ENCODE results near the gene ULK3. TPM values are rescaled to one million over a fixed set of nuclear protein-coding genes. Genes with fewer than 3 reads are reported as not detected.

The ULK3 gene
- total RNA-seq, 2 experiments from 2014 or later = 59.9 to 60.4 TPM

DNA sequence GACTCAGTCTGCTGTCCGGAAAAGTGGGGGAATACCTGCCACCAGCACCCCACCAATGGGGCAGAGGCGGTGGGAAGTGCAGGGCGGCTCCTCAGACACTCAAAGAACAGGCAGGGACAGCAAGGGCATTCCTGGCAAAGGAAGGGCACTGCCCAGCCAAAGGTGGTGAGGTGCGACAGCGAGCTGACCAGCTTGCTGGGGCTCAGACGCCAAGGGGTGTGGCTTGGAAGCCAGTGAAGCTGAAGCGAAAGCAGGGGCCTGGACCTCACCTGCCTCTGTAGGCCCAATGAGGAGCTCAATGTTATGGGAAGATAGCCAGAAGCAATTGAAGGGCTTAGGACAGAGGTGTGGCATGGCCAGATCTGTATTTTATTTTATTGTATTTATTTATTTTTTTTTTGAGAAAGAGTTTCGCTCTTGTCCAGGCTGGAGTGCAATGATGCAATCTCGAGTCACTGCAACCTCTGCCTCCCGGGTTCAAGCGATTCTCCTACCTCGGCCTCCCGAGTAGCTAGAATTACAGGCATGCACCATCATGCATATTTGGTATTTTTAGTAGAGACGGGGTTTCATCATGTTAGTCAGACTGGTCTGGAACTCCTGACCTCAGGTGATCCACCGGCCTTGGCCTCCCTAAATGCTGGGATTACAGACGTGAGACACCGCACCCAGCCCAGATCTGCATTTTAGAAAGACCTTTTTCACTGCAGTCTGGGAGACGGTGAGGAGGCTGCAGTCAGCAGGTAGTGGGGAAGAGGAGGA, 34.7 kb downstream of the ULK3 start:
- POLR2A ChIA-PET = interaction anchor here (0.9 to 1.3 kb wide), 6 partner anchors 13 to 39 kb away, joined by 3 to 5 read pairs (median 3); no protein-coding TSS in a partner anchor
- DNase-seq (no peak), ATAC-seq (ENCODE audit: low read depth) (no peak)
- Mint-ChIP-seq H3K9me3 (no peaks in the 10 kb centered on the region), H3K27me3 (peaks cover 2% of the 10 kb centered on the region), H3K27ac (no peak overlapping the region), H3K4me3 (no peak overlapping the region), H3K36me3 (peaks cover 13% of the 10 kb centered on the region), H3K4me1 (peaks cover 8% of the 10 kb centered on the region)

DNA sequence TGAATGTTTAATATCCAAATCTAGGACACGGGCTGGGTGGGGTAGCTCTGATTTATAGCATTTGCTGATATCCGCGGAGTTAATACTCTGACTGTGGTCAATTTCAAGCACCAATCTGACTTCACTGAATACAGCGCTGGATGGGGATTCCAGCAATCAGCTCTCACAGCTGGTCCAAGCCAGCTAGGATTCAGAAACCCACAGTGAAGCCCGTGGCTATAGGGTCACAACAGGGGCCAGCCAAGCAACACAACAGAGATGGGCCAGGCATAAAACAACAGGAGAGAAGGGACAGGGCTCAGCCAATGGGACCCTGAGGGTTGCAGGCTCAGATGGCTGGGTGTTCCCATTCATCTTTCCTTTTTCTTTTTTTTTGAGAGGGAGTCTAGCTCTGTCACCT, 35.7 kb downstream of the ULK3 start:
- Mint-ChIP-seq H3K36me3 (peaks cover 15% of the 10 kb centered on the region), H3K4me1 (peaks cover 8% of the 10 kb centered on the region), H3K27me3 (no peaks in the 10 kb centered on the region), H3K4me3 (no peak overlapping the region), H3K27ac (no peak overlapping the region), H3K9me3 (no peaks in the 10 kb centered on the region)
- POLR2A ChIA-PET = interaction anchor here (0.6 to 1.3 kb wide), 6 partner anchors 10 to 30 kb away, joined by 3 to 4 read pairs (median 3); no protein-coding TSS in a partner anchor
- no peak for DNase-seq
- ATAC-seq (ENCODE audit: low read depth) = no peak

DNA sequence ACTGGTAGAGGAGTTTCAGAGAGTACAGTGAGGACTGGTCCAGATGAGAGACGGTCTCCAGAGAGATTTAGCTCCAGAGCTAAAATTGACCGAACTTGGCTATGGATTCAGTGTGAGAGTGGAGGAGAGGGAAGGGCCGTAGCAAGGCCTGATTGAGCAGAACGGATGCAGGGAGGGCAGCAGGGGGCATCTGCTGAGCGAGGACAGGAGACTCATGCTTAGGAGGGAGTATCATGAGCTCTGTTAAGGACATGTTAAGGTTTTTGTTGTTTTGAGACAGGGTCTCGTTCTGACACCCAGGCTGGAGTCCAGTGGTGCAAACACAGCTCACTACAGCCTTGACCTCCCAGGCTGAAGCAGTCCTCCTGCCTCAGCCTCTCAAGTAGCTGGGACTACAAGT, 38.0 kb downstream of the ULK3 start:
- Mint-ChIP-seq H3K27me3 (no peaks in the 10 kb centered on the region), H3K27ac (peak overlapping the region; percentile 23), H3K4me1 (peaks cover 11% of the 10 kb centered on the region), H3K9me3 (no peaks in the 10 kb centered on the region), H3K36me3 (peaks cover 17% of the 10 kb centered on the region), H3K4me3 (no peak overlapping the region)
- no peak for DNase-seq
- no peak for ATAC-seq (ENCODE audit: low read depth)
- POLR2A ChIA-PET = interaction anchor here (1.2 to 2.2 kb wide), 5 partner anchors 11 to 34 kb away, joined by 3 to 8 read pairs (median 5); no protein-coding TSS in a partner anchor

DNA sequence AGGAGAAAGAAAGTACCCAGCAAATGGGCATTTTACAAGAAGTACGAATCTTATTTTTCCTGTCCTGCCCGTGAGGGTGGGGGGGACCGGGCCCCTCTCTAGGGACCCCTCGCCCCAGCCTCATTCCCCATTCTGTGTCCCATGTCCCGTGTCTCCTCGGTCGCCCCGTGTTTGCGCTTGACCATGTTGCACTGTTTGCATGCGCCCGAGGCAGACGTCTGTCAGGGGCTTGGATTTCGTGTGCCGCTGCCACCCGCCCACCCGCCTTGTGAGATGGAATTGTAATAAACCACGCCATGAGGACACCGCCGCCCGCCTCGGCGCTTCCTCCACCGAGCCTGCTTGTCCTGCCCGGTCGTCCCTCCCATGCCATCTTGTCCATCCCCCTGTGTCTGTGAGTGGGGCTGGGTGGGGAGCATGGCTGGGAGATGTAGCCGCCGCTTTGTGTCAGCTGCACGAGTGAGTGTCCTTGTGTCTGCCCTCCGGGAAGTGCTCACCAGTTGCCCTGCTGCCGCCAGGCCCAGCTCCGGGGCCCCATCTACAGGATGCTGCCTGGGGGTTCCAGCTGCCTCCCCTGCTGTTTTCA, 40.0 kb downstream of the ULK3 start:
- no peaks in the 10 kb centered on the region for H3K27me3 Mint-ChIP-seq
- POLR2A ChIA-PET = interaction anchor here (1.0 to 20.1 kb wide), 2 partner anchors 9 to 24 kb away, joined by 4 to 709 read pairs; partner anchors contain the start of gene CSK
- peaks cover 24% of the 10 kb centered on the region for H3K4me1 Mint-ChIP-seq
- no peaks in the 10 kb centered on the region for H3K9me3 Mint-ChIP-seq
- peaks cover 17% of the 10 kb centered on the region for H3K36me3 Mint-ChIP-seq
- no peak for ATAC-seq (ENCODE audit: low read depth)
- DNase-seq = no peak
- H3K27ac Mint-ChIP-seq = no peak overlapping the region
- no peak overlapping the region for H3K4me3 Mint-ChIP-seq

DNA sequence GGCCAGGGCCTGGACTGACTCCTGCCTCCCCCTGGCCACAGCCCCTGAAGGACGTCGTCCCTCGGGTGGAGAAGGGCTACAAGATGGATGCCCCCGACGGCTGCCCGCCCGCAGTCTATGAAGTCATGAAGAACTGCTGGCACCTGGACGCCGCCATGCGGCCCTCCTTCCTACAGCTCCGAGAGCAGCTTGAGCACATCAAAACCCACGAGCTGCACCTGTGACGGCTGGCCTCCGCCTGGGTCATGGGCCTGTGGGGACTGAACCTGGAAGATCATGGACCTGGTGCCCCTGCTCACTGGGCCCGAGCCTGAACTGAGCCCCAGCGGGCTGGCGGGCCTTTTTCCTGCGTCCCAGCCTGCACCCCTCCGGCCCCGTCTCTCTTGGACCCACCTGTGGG, 40.7 kb downstream of the ULK3 start:
- Mint-ChIP-seq H3K36me3 (peaks cover 17% of the 10 kb centered on the region), H3K9me3 (no peaks in the 10 kb centered on the region), H3K4me1 (peaks cover 26% of the 10 kb centered on the region), H3K27me3 (no peaks in the 10 kb centered on the region), H3K4me3 (no peak overlapping the region), H3K27ac (no peak overlapping the region)
- DNase-seq (no peak), ATAC-seq (ENCODE audit: low read depth) (no peak)
- POLR2A ChIA-PET = interaction anchor here (20.1 kb wide), 1 partner anchor 23 kb away, joined by 709 read pairs; the partner anchor contains the start of gene CSK

DNA sequence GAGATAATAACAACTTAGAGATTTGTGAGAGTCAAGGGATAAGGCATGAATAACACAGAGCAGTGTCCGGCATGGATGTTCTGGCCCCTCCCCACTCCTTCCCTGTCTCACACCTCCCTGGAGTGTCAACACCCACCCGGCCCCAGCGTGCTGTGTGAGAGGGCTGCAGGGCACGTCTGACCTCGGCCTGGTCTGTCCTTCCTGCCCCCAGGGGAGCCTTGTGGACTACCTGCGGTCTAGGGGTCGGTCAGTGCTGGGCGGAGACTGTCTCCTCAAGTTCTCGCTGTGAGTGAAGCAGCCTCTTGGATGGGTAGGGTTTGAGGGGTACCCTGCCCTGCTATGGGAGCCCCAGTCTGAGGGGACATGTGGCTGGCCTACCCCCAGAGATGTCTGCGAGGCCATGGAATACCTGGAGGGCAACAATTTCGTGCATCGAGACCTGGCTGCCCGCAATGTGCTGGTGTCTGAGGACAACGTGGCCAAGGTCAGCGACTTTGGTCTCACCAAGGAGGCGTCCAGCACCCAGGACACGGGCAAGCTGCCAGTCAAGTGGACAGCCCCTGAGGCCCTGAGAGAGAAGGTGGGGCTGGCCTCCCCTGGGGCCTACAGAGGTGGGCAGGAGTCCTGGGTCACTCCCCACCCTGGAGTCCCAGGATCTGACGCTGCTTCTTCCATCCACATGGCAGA, 41.5 kb downstream of the ULK3 start:
- Mint-ChIP-seq H3K27me3 (no peaks in the 10 kb centered on the region), H3K36me3 (peaks cover 16% of the 10 kb centered on the region), H3K4me1 (peaks cover 25% of the 10 kb centered on the region), H3K27ac (no peak overlapping the region), H3K9me3 (no peaks in the 10 kb centered on the region), H3K4me3 (no peak overlapping the region)
- no peak for DNase-seq
- POLR2A ChIA-PET = interaction anchor here (20.1 kb wide), 1 partner anchor 23 kb away, joined by 709 read pairs; the partner anchor contains the start of gene CSK
- ATAC-seq (ENCODE audit: low read depth) = no peak

DNA sequence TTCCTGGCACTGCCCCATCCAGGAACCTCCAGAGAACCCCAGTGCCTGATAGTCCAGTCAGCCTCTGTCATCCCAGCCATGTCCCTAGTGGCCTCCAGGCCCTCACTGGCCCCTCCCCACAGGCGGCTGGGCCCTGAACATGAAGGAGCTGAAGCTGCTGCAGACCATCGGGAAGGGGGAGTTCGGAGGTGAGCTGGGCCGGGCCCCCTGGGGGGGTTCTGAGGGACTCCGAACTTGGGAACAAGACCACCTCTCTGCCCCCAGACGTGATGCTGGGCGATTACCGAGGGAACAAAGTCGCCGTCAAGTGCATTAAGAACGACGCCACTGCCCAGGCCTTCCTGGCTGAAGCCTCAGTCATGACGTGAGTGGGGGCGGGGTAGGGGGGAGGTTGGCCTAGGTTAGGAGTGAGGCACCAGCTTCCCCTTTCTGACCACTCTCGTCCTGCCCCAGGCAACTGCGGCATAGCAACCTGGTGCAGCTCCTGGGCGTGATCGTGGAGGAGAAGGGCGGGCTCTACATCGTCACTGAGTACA, 42.3 kb downstream of the ULK3 start:
- Mint-ChIP-seq H3K27ac (no peak overlapping the region), H3K27me3 (no peaks in the 10 kb centered on the region), H3K36me3 (peaks cover 18% of the 10 kb centered on the region), H3K4me1 (peaks cover 27% of the 10 kb centered on the region), H3K9me3 (no peaks in the 10 kb centered on the region), H3K4me3 (no peak overlapping the region)
- ATAC-seq (ENCODE audit: low read depth) = no peak
- POLR2A ChIA-PET = interaction anchor here (20.1 kb wide), 1 partner anchor 22 kb away, joined by 709 read pairs; the partner anchor contains the start of gene CSK
- no peak for DNase-seq

DNA sequence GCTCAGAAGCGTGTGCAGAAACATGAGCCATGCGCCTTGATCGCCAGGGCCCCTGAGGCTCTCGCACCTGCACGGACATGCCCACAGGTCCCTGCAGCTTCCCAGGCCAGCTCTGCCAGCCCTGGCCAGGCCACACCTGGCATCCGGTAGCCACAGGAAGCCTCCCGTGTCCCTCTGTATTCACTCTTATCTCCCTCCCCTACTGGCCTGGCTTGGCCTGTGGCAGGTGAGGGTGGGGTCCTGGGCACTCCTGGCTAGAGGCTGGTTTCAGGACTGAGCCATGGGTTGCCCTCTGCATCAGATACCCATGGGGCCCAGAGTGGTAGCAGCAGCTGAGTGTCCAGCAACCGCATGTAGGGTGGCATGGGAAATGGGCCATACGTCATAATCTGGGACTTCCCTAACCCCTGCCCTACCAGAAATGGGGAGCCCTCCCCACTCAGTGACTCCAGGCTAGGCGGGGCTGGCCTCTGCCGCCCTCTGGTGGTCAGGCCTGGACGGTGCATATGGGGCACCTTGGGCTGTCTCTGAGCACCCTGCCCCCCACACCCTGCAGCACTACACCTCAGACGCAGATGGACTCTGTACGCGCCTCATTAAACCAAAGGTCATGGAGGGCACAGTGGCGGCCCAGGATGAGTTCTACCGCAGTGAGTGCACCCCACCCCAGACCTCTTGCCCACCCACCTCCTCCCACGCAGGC, 42.9 kb downstream of the ULK3 start:
- no peaks in the 10 kb centered on the region for H3K27me3 Mint-ChIP-seq
- ATAC-seq (ENCODE audit: low read depth) (peak; percentile 80), DNase-seq (peak; percentile 92)
- H3K36me3 Mint-ChIP-seq = peaks cover 18% of the 10 kb centered on the region
- H3K4me1 Mint-ChIP-seq = peaks cover 33% of the 10 kb centered on the region
- POLR2A ChIA-PET = interaction anchor here (1.4 to 20.1 kb wide), 2 partner anchors 19 to 21 kb away, joined by 4 to 709 read pairs; partner anchors contain the start of gene CSK
- peak overlapping the region; percentile 76 for H3K27ac Mint-ChIP-seq
- H3K9me3 Mint-ChIP-seq = no peaks in the 10 kb centered on the region
- H3K4me3 Mint-ChIP-seq = no peak overlapping the region

DNA sequence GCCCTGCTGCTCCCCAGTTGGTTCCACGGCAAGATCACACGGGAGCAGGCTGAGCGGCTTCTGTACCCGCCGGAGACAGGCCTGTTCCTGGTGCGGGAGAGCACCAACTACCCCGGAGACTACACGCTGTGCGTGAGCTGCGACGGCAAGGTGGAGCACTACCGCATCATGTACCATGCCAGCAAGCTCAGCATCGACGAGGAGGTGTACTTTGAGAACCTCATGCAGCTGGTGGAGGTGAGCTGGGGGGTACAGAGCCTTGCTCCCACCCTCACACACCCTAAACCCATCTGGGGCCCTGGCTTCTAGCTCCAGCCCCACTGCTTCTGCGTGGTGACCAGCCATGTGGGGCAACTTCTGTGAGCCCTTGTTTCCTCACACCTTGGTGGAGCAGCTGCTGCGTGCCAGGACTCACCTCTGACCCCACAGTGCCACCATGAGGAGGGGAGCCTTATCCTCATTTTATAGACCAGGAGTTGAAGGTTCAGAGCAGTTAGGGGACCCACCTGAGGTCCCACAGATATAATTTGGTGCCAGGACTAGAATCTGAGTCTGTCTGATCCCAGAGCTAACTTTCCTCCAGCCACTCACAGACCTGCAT, 43.6 kb downstream of the ULK3 start:
- H3K27ac Mint-ChIP-seq = peak overlapping the region; percentile 76
- no peak overlapping the region for H3K4me3 Mint-ChIP-seq
- H3K36me3 Mint-ChIP-seq = peaks cover 15% of the 10 kb centered on the region
- no peaks in the 10 kb centered on the region for H3K27me3 Mint-ChIP-seq
- H3K4me1 Mint-ChIP-seq = peaks cover 38% of the 10 kb centered on the region
- H3K9me3 Mint-ChIP-seq = no peaks in the 10 kb centered on the region
- ATAC-seq (ENCODE audit: low read depth) (no peak), DNase-seq (no peak)
- POLR2A ChIA-PET = interaction anchor here (1.4 to 20.1 kb wide), 2 partner anchors 19 to 21 kb away, joined by 4 to 709 read pairs; partner anchors contain the start of gene CSK

DNA sequence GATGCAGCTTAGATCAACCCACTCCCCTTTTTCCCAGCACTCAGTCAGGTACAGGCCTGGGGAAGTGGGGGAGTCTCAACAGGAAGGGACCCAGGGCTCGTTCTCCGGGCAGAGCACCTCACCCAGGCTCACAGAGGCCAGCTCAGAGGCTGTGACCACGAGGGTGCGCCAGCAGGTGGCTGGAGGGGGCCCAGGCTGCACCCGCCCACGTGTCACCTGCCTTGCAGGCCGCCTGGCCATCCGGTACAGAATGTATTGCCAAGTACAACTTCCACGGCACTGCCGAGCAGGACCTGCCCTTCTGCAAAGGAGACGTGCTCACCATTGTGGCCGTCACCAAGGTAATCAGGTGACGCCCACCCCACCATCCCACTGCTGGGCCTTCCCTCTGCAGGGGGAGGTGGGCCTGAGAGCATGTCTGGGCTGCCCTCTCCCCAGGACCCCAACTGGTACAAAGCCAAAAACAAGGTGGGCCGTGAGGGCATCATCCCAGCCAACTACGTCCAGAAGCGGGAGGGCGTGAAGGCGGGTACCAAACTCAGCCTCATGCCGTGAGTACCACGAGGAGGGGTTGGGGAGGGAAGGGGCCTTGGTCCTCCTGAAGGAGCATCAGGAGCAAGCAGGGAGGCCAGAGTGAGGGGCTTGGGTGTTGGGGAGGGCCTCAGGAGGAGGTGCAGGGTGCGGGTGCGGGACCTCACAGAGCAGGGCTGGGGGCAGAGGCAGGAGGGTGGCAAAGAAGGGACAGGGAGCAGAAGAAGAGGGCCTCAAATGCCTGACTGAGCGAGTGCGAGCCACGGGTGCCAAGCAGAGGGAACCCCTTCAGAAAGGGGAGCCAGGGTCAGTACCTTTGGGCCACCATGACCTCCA, 44.3 kb downstream of the ULK3 start:
- H3K27me3 Mint-ChIP-seq = no peaks in the 10 kb centered on the region
- H3K4me3 Mint-ChIP-seq = no peak overlapping the region
- DNase-seq = peak; percentile 37
- peaks cover 9% of the 10 kb centered on the region for H3K36me3 Mint-ChIP-seq
- no peaks in the 10 kb centered on the region for H3K9me3 Mint-ChIP-seq
- peak overlapping the region; percentile 76 for H3K27ac Mint-ChIP-seq
- POLR2A ChIA-PET = interaction anchor here (0.6 to 20.1 kb wide), 3 partner anchors 20 to 127 kb away, joined by 3 to 709 read pairs (median 4); partner anchors contain the start of gene CSK
- peaks cover 42% of the 10 kb centered on the region for H3K4me1 Mint-ChIP-seq
- ATAC-seq (ENCODE audit: low read depth) = no peak

DNA sequence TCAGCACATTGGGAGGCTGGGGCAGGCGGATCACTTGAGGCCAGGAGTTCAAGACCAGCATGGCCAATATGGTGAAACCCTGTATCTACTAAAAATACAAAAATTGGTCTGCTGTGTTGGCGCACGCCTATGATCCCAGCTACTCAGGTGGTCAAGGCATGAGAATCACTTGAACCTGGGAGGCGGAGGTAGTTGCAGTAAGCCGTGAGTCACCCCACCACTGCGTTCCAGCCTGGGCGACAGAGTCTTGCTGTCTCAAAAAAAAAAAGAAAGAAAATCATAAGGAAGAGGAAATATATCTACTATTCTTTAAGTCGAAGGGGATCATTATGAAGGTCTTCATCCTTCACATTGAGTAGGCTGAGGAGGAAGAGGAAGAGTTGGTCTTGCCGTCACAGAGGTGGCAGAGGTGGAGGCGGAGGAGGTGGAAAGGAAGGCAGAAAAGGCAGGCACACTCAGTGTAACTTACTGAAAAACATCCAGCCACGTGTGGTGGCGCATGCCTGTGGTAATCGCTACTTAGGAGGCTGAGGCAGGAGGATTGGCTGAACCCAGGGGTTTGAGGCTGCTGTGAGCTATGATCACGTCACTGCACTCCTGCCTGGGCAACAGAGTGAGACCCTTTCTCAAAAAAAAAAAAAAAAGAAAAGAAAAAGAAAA, 46.9 kb downstream of the ULK3 start:
- ATAC-seq (ENCODE audit: low read depth) (peak; percentile 13), DNase-seq (no peak)
- peak overlapping the region; percentile 59 for H3K4me3 Mint-ChIP-seq
- POLR2A ChIA-PET = interaction anchor here (0.8 to 20.1 kb wide), 2 partner anchors 17 to 23 kb away, joined by 3 to 709 read pairs; partner anchors contain the start of gene CSK
- H3K27me3 Mint-ChIP-seq = no peaks in the 10 kb centered on the region
- peak overlapping the region; percentile 83 for H3K27ac Mint-ChIP-seq
- no peaks in the 10 kb centered on the region for H3K9me3 Mint-ChIP-seq
- H3K4me1 Mint-ChIP-seq = peaks cover 66% of the 10 kb centered on the region
- peaks cover 16% of the 10 kb centered on the region for H3K36me3 Mint-ChIP-seq

Measured in activated naive CD8-positive, alpha-beta T cell treated with anti-CD3 and anti-CD28 coated beads, Interleukin-2, amount 10 ng/mL, durations not matched to agents 7 days and 5 days (primary cell).